NCI-H1105 treated with DMSO at 0.1 percent for 48 hours (cell line): Measurements from ENCODE around the gene HIRIP3.

Source experiments
- DNase-seq: peaks from one replicate; lab custom pipeline; 2025; lab: John Stamatoyannopoulos, UW

The HIRIP3 gene

GRCh38 chr16:29999605-30000004, 4.2 kb upstream of the HIRIP3 start:
- no peak for DNase-seq

GRCh38 chr16:29996766-29997250, 1.4 kb upstream of the HIRIP3 start:
- no peak for DNase-seq

GRCh38 chr16:29995911-29996765, 721 bp upstream of the HIRIP3 start, which contains the start of gene INO80E:
Gene INO80E (plus strand): TSS chr16:29996241. CDS start chr16:29996311, 70 bp downstream.
- DNase-seq = peak; percentile 94

- no peak for DNase-seq
Measured at GRCh38 chr16:29994600-29995323, 655 bp downstream of the HIRIP3 start.

GRCh38 chr16:29993903-29994599, 1.4 kb downstream of the HIRIP3 start:
- DNase-seq = no peak

GRCh38 chr16:29993191-29993902, 2.1 kb downstream of the HIRIP3 start:
- DNase-seq = no peak

GRCh38 chr16:29992344-29992967, 3.0 kb downstream of the HIRIP3 start:
- DNase-seq = no peak

GRCh38 chr16:29991571-29991904, 3.9 kb downstream of the HIRIP3 start:
- DNase-seq = no peak

GRCh38 chr16:29990883-29991570, 4.4 kb downstream of the HIRIP3 start:
- no peak for DNase-seq

GRCh38 chr16:29990034-29990433, 5.4 kb downstream of the HIRIP3 start:
- no peak for DNase-seq

GRCh38 chr16:29989111-29989858, 6.1 kb downstream of the HIRIP3 start:
- no peak for DNase-seq

- no peak for DNase-seq
Measured at GRCh38 chr16:29988346-29989075, 6.9 kb downstream of the HIRIP3 start.

GRCh38 chr16:29987371-29988085, 7.9 kb downstream of the HIRIP3 start:
- no peak for DNase-seq

GRCh38 chr16:29986931-29987330, 8.5 kb downstream of the HIRIP3 start:
- DNase-seq = no peak

- DNase-seq = no peak
Measured at GRCh38 chr16:29986231-29986630, 9.2 kb downstream of the HIRIP3 start.

GRCh38 chr16:29985271-29985811, 10.1 kb downstream of the HIRIP3 start:
- no peak for DNase-seq

- no peak for DNase-seq
Measured at GRCh38 chr16:29984764-29985147, 10.7 kb downstream of the HIRIP3 start.

- DNase-seq = no peak
Measured at GRCh38 chr16:29984137-29984763, 11.2 kb downstream of the HIRIP3 start.
